DOHH2 (cell line): ENCODE results near the gene RCHY1.

Experiments
- EZH2phosphoT487 ChIP-seq: fragments of 200-600 bp; sonication (generic); IDR thresholded peaks from 2 replicates; pipeline ENCODE4 v1.6.1; 2017; ENCODE audit warnings: borderline replicate concordance, mild to moderate bottlenecking, antibody characterized with exemption, low read length, moderate library complexity, mixed read lengths
- TF ChIP-seq, protein P1 (sequence below): fragments of 200-600 bp; sonication (generic); IDR thresholded peaks from one replicate; pipeline ENCODE4 v1.5.1; 2014; ENCODE audit warnings: antibody characterized with exemption, mild to moderate bottlenecking, low read depth, low read length; ENCODE audit not compliant: poor library complexity, severe bottlenecking

DNA sequence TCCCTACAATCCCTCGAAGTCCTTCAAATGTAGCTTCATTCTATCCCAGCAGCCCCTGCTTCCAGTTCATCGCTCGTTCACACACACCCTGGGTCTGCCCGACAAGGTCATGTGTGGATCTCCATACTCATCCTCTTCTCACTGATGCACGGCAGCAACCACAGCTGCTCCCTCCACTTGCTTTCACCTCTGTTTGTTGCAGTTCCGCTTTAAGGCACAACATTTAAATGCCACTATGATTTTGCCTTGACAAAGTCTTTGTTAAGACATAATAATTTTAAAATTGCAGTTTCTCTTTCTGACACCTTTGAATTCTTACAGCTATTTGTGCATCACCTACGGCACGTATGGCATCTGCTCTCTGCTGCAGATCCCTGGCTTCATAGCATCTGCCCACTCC lies 43.5 kb upstream of the RCHY1 start:
- TF ChIP-seq, protein P1, sequence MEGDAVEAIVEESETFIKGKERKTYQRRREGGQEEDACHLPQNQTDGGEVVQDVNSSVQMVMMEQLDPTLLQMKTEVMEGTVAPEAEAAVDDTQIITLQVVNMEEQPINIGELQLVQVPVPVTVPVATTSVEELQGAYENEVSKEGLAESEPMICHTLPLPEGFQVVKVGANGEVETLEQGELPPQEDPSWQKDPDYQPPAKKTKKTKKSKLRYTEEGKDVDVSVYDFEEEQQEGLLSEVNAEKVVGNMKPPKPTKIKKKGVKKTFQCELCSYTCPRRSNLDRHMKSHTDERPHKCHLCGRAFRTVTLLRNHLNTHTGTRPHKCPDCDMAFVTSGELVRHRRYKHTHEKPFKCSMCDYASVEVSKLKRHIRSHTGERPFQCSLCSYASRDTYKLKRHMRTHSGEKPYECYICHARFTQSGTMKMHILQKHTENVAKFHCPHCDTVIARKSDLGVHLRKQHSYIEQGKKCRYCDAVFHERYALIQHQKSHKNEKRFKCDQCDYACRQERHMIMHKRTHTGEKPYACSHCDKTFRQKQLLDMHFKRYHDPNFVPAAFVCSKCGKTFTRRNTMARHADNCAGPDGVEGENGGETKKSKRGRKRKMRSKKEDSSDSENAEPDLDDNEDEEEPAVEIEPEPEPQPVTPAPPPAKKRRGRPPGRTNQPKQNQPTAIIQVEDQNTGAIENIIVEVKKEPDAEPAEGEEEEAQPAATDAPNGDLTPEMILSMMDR: no peak
- TF ChIP-seq EZH2phosphoT487: no peak
